T-helper 9 cell (primary cell): ENCODE measurements around the gene DISP3.
"Not testable (repeated sequence)": the region's sequence is repeated elsewhere in the genome, so short reads cannot be mapped to it uniquely, and the experiment has no call there.

Experiments used
- DNase-seq: peaks from one replicate; pipeline ENCODE4 v3.0.0-alpha.2; 2020

DISP3 gene

DNA sequence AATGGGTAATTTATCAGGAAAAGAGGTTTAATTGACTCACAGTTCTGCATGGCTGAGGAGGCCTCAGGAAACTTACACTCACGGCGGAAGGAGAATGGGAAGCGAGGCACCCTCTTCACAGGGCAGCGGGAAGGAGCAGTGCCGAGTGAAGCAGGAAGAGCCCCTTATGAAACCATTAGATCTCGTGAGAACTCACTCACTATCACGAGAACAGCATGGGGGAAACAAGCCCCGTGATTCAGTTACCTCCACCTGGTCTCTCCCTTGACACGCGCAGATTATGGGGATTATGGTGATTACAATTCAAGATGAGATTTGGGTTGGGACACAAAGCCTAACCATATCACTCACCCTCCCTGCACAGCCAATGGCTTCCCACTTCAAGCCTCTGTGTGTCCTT, 101.1 kb downstream of the DISP3 start:
- not testable (repeated sequence) for DNase-seq

- no peak for DNase-seq
Measured at GRCh38 chr1:11581445-11581991, 102.6 kb downstream of the DISP3 start.

- DNase-seq, result no peak
Measured at GRCh38 chr1:11585389-11585788, 106.4 kb downstream of the DISP3 start.
